HEK293 (cell line): ENCODE data around the gene ESRRG.

Experiments
- CTCF ChIA-PET: fragments of 350-600 bp; formaldehyde crosslinking; extraction: SDS; loops from one replicate; lab custom pipeline; 2021; ENCODE audit warnings: antibody characterized with exemption; lab: Yijun Ruan, JAX
- POLR2A ChIA-PET: fragments of 300-600 bp; formaldehyde crosslinking; extraction: SDS; loops from one replicate; lab custom pipeline; 2020; ENCODE audit warnings: antibody characterized with exemption, inconsistent platforms; lab: Yijun Ruan, JAX
- H3K27ac ChIP-seq: fragments of 200-500 bp; sonication (Bioruptor generic); 2 replicates; pipeline ENCODE4 v1.5.1; 2014; ENCODE audit warnings: low read depth, low read length, control low read depth, inconsistent platforms; ENCODE audit errors: extremely low read depth
- H3K36me3 ChIP-seq, 2 experiments: fragments of 200-500 bp in 1 of 2; sonication (Bioruptor generic) in 1 of 2; 1 replicate in 1 of 2; 2 replicates in 1 of 2; pipeline ENCODE4 v1.5.1; 2014 to 2017; ENCODE audit warnings: inconsistent platforms in 2 of 2, low read length in 2 of 2; ENCODE audit not compliant: control insufficient read depth in 2 of 2, insufficient read depth in 1 of 2
- H3K4me1 ChIP-seq: fragments of 200-500 bp; sonication (Bioruptor generic); 2 replicates; pipeline ENCODE4 v1.5.1; 2014; ENCODE audit warnings: mild to moderate bottlenecking, low read length, inconsistent platforms; ENCODE audit not compliant: control insufficient read depth, insufficient read depth
- H3K4me3 ChIP-seq: 2 replicates; pipeline ENCODE4 v1.5.1; 2011; ENCODE audit warnings: low read depth, mild to moderate bottlenecking, control low read depth, low read length, moderate library complexity
- H3K9me3 ChIP-seq: fragments of 200-500 bp; sonication (Bioruptor generic); 2 replicates; pipeline ENCODE4 v1.5.1; 2014; ENCODE audit warnings: low read depth, low read length, inconsistent platforms; ENCODE audit not compliant: control insufficient read depth, insufficient read depth
- BCL11A ChIP-seq: fragments of 450-650 bp; formaldehyde crosslinking; IDR thresholded peaks from 2 replicates; pipeline ENCODE4 v1.5.1; 2016; ENCODE audit warnings: low read depth, missing biosample characterization, missing genetic modification characterization
- FEZF1 ChIP-seq: fragments of 450-650 bp; formaldehyde crosslinking; IDR thresholded peaks from 2 replicates; pipeline ENCODE4 v1.5.1; 2016; ENCODE audit warnings: missing biosample characterization, missing genetic modification characterization
- SP3 ChIP-seq: fragments of 450-650 bp; formaldehyde crosslinking; IDR thresholded peaks from 2 replicates; pipeline ENCODE4 v1.5.1; 2016; ENCODE audit warnings: missing biosample characterization, missing genetic modification characterization
- WT1 ChIP-seq: fragments of 450-650 bp; formaldehyde crosslinking; IDR thresholded peaks from 2 replicates; pipeline ENCODE4 v1.5.1; 2016; ENCODE audit warnings: missing biosample characterization, missing genetic modification characterization
- ZFHX2 ChIP-seq: fragments of 450-650 bp; formaldehyde crosslinking; conservative IDR thresholded peaks from 2 replicates; pipeline ENCODE4 v1.5.1; 2016; ENCODE audit warnings: missing biosample characterization, missing genetic modification characterization
- ZNF133 ChIP-seq: fragments of 450-650 bp; formaldehyde crosslinking; IDR thresholded peaks from 2 replicates; pipeline ENCODE4 v1.5.1; 2016; ENCODE audit warnings: missing biosample characterization, missing genetic modification characterization
- ZNF146 ChIP-seq: fragments of 450-650 bp; formaldehyde crosslinking; IDR thresholded peaks from 2 replicates; pipeline ENCODE4 v1.5.1; 2016; ENCODE audit warnings: missing biosample characterization, missing genetic modification characterization
- ZNF248 ChIP-seq: fragments of 450-650 bp; formaldehyde crosslinking; IDR thresholded peaks from 2 replicates; pipeline ENCODE4 v1.5.1; 2017; ENCODE audit warnings: missing biosample characterization, missing genetic modification characterization
- ZNF335 ChIP-seq: fragments of 450-650 bp; formaldehyde crosslinking; conservative IDR thresholded peaks from 2 replicates; pipeline ENCODE4 v1.5.1; 2016; ENCODE audit warnings: missing biosample characterization, missing genetic modification characterization
- ZNF341 ChIP-seq: fragments of 450-650 bp; formaldehyde crosslinking; IDR thresholded peaks from 2 replicates; pipeline ENCODE4; 2016; ENCODE audit warnings: low read depth, missing biosample characterization, missing genetic modification characterization
- ZNF48 ChIP-seq: fragments of 450-650 bp; formaldehyde crosslinking; IDR thresholded peaks from 2 replicates; pipeline ENCODE4 v1.5.1; 2016; ENCODE audit warnings: missing biosample characterization, missing genetic modification characterization
- ZNF501 ChIP-seq: fragments of 450-650 bp; formaldehyde crosslinking; IDR thresholded peaks from 2 replicates; pipeline ENCODE4 v1.5.1; 2016; ENCODE audit warnings: missing biosample characterization, missing genetic modification characterization
- ZNF521 ChIP-seq: fragments of 450-650 bp; formaldehyde crosslinking; IDR thresholded peaks from 2 replicates; pipeline ENCODE4 v1.5.1; 2017; ENCODE audit warnings: missing biosample characterization, mild to moderate bottlenecking, missing genetic modification characterization
- ZNF544 ChIP-seq: fragments of 450-650 bp; formaldehyde crosslinking; IDR thresholded peaks from 2 replicates; pipeline ENCODE4 v1.5.0; 2017; ENCODE audit warnings: missing biosample characterization, missing genetic modification characterization
- ZNF768 ChIP-seq: fragments of 450-650 bp; formaldehyde crosslinking; IDR thresholded peaks from 2 replicates; pipeline ENCODE4 v1.5.1; 2018; ENCODE audit warnings: missing biosample characterization, mild to moderate bottlenecking, missing genetic modification characterization
- TF ChIP-seq, protein P1 (sequence below): fragments of 450-650 bp; formaldehyde crosslinking; IDR thresholded peaks from 2 replicates; pipeline ENCODE4 v1.5.1; 2016; ENCODE audit warnings: missing biosample characterization, missing genetic modification characterization
- TF ChIP-seq, protein P2 (sequence below): fragments of 450-650 bp; formaldehyde crosslinking; IDR thresholded peaks from 2 replicates; pipeline ENCODE4 v1.5.1; 2017; ENCODE audit warnings: missing biosample characterization, missing genetic modification characterization
- TF ChIP-seq, protein P3 (sequence below): fragments of 450-650 bp; formaldehyde crosslinking; IDR thresholded peaks from 2 replicates; pipeline ENCODE4 v1.5.1; 2016; ENCODE audit warnings: missing biosample characterization, missing genetic modification characterization
- TF ChIP-seq, protein P4 (sequence below): fragments of 450-650 bp; formaldehyde crosslinking; IDR thresholded peaks from 2 replicates; pipeline ENCODE4 v1.5.1; 2017; ENCODE audit warnings: missing biosample characterization, missing genetic modification characterization
- TF ChIP-seq, protein P5 (sequence below): fragments of 450-650 bp; formaldehyde crosslinking; IDR thresholded peaks from 2 replicates; pipeline ENCODE4 v1.5.1; 2016; ENCODE audit warnings: missing biosample characterization, missing genetic modification characterization, low read depth

ESRRG gene

DNA sequence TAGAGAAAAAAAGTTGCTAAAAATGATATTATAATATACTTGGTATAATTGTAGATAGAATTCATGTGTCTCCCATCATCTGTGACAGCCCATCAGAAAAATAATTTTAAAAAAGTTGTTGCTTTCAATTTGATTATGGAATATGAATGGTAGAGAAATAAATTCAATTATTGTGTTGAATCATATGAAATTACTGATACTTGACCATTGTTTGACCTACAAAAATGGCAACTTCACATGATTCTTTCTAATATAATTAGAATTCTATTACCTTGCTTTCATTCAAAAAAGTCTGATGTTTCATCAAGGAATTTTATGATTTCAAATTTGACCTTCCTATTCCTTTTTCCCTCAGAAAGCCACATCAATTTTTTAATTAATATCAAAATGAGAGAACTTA is 11.5 kb downstream of the ESRRG start:
- Histone ChIP-seq H3K36me3 (no peaks in the 10 kb centered on the region), H3K4me3 (no peak overlapping the region), H3K4me1 (no peaks in the 10 kb centered on the region), H3K27ac (no peak overlapping the region), H3K9me3 (no peaks in the 10 kb centered on the region)
- POLR2A ChIA-PET: no interaction called here
- CTCF ChIA-PET: no interaction called here
- TF ChIP-seq, protein P1, sequence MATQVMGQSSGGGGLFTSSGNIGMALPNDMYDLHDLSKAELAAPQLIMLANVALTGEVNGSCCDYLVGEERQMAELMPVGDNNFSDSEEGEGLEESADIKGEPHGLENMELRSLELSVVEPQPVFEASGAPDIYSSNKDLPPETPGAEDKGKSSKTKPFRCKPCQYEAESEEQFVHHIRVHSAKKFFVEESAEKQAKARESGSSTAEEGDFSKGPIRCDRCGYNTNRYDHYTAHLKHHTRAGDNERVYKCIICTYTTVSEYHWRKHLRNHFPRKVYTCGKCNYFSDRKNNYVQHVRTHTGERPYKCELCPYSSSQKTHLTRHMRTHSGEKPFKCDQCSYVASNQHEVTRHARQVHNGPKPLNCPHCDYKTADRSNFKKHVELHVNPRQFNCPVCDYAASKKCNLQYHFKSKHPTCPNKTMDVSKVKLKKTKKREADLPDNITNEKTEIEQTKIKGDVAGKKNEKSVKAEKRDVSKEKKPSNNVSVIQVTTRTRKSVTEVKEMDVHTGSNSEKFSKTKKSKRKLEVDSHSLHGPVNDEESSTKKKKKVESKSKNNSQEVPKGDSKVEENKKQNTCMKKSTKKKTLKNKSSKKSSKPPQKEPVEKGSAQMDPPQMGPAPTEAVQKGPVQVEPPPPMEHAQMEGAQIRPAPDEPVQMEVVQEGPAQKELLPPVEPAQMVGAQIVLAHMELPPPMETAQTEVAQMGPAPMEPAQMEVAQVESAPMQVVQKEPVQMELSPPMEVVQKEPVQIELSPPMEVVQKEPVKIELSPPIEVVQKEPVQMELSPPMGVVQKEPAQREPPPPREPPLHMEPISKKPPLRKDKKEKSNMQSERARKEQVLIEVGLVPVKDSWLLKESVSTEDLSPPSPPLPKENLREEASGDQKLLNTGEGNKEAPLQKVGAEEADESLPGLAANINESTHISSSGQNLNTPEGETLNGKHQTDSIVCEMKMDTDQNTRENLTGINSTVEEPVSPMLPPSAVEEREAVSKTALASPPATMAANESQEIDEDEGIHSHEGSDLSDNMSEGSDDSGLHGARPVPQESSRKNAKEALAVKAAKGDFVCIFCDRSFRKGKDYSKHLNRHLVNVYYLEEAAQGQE (tag by site-specific recombination): no peak
- TF ChIP-seq BCL11A (tag by site-specific recombination): no peak
- TF ChIP-seq ZNF133 (tag by site-specific recombination): no peak
- TF ChIP-seq, protein P2, sequence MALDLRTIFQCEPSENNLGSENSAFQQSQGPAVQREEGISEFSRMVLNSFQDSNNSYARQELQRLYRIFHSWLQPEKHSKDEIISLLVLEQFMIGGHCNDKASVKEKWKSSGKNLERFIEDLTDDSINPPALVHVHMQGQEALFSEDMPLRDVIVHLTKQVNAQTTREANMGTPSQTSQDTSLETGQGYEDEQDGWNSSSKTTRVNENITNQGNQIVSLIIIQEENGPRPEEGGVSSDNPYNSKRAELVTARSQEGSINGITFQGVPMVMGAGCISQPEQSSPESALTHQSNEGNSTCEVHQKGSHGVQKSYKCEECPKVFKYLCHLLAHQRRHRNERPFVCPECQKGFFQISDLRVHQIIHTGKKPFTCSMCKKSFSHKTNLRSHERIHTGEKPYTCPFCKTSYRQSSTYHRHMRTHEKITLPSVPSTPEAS (tag by site-specific recombination): no peak
- TF ChIP-seq ZNF248 (tag by site-specific recombination): no peak
- TF ChIP-seq, protein P3, sequence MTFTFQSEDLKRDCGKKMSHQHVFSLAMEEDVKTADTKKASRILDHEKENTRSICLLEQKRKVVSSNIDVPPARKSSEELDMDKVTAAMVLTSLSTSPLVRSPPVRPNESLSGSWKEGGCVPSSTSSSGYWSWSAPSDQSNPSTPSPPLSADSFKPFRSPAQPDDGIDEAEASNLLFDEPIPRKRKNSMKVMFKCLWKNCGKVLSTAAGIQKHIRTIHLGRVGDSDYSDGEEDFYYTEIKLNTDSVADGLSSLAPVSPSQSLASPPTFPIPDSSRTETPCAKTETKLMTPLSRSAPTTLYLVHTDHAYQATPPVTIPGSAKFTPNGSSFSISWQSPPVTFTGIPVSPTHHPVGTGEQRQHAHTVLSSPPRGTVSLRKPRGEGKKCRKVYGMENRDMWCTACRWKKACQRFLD: no peak
- TF ChIP-seq ZNF768 (tag by site-specific recombination): no peak
- no peak for TF ChIP-seq ZNF501 (tag by site-specific recombination)
- TF ChIP-seq ZNF521 (tag by site-specific recombination): no peak
- no peak for TF ChIP-seq ZNF341
- no peak for TF ChIP-seq SP3 (tag by site-specific recombination)
- TF ChIP-seq, protein P4, sequence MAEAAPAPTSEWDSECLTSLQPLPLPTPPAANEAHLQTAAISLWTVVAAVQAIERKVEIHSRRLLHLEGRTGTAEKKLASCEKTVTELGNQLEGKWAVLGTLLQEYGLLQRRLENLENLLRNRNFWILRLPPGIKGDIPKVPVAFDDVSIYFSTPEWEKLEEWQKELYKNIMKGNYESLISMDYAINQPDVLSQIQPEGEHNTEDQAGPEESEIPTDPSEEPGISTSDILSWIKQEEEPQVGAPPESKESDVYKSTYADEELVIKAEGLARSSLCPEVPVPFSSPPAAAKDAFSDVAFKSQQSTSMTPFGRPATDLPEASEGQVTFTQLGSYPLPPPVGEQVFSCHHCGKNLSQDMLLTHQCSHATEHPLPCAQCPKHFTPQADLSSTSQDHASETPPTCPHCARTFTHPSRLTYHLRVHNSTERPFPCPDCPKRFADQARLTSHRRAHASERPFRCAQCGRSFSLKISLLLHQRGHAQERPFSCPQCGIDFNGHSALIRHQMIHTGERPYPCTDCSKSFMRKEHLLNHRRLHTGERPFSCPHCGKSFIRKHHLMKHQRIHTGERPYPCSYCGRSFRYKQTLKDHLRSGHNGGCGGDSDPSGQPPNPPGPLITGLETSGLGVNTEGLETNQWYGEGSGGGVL: no peak
- no peak for TF ChIP-seq ZNF544 (tag by site-specific recombination)
- no peak for TF ChIP-seq WT1 (tag by site-specific recombination)
- TF ChIP-seq, protein P5, sequence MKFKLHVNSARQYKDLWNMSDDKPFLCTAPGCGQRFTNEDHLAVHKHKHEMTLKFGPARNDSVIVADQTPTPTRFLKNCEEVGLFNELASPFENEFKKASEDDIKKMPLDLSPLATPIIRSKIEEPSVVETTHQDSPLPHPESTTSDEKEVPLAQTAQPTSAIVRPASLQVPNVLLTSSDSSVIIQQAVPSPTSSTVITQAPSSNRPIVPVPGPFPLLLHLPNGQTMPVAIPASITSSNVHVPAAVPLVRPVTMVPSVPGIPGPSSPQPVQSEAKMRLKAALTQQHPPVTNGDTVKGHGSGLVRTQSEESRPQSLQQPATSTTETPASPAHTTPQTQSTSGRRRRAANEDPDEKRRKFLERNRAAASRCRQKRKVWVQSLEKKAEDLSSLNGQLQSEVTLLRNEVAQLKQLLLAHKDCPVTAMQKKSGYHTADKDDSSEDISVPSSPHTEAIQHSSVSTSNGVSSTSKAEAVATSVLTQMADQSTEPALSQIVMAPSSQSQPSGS (tag by site-specific recombination): no peak
- TF ChIP-seq ZNF48: no peak
- no peak for TF ChIP-seq ZFHX2 (tag by site-specific recombination)
- no peak for TF ChIP-seq ZNF146
- TF ChIP-seq FEZF1 (tag by site-specific recombination): no peak
- no peak for TF ChIP-seq ZNF335
